GM21619 (cell line): ENCODE results near the gene SH3BP2.

Experiments
- ATAC-seq: cut with Tn5 transposase; IDR thresholded peaks from one replicate; pipeline ENCODE4 v1.9.1; 2021; ENCODE audit not compliant: unreplicated experiment

Gene SH3BP2

DNA sequence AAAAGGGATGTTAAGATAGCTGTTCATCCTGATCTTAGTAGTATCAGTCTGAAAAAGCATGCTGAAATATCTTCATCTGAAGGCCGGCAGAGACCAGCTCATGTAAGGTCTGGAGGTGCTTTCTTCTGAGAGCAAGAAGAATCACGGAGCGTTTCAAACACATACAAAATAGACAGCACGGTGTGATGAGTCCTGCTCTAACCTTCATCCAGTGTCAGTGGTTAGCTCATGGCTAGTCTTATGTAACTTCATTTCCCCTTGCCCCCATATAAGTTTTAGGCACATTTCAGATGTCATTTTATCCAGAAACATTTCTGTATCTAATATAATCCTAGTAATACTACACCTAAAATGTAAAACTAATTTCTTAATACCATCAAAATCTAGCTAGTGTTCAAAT lies 78.6 kb downstream of the SH3BP2 start:
- no peak for ATAC-seq

GRCh38 chr4:2871911-2872310 lies 79.0 kb downstream of the SH3BP2 start:
- no peak for ATAC-seq

- no peak for ATAC-seq
These were observed 80.4 kb downstream of the SH3BP2 start for GRCh38 chr4:2873329-2873728.

DNA sequence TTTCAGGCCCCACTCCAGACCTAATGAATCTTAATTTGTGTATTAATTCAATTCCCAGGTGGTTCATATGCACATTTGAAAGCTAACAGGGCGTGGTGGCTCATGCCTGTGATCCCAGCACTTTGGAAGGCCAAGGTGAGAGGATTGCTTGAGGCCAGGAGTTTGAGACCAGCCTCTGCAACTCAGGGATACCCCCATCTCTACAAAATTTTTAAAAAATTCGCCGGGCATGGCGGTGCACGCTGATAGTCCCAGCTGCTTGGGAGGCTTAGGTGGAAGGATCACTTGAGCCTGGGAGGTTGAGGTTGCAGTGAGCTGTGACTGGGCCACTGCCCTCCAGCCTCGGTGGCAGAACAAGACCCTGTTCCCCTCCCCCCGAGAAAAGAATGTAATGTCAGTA lies 82.0 kb downstream of the SH3BP2 start:
- no peak for ATAC-seq

- ATAC-seq: no peak
These were observed 82.7 kb downstream of the SH3BP2 start for GRCh38 chr4:2875556-2875955.

DNA sequence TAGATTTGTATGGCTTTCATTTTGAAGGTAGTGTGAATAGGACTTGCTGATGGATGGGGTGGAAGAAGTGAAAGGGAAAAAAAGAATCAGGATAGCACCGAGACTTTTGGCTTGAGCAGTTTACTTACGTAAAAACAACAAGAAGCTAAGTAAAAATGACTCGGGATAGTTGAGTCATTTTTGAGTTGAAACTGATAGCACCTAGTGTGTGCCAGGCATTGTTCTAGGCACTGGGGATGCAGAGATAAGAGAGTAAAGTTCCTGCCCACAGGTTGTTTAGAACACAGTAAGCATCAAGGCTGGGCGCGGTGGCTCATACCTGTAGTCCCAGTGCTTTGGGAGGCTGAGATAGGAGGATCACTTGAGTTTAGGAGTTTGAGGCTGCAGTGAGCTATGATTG lies 85.5 kb downstream of the SH3BP2 start:
- ATAC-seq: no peak

DNA sequence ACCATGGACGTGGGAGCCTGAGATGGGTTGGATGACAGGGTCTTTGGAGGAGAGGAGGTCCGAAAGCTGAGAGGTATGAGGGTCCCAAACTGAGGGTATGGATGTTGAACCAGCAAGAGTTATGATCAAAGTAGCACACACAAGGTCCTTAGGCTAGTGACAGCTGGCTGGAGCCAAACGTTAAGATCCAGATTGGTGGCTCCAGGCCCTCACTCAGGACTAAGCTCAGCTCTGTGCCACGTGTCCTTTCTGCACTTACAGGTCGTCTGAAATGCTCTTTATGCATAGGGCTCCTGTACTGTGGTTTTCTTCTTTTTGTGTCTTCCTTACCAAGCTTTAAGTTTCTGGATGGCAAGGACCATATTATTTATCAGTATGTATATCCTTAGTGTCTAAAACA lies 86.1 kb downstream of the SH3BP2 start:
- no peak for ATAC-seq

GRCh38 chr4:2881431-2881830 lies 88.5 kb downstream of the SH3BP2 start:
- ATAC-seq: no peak

GRCh38 chr4:2882341-2882740 lies 89.5 kb downstream of the SH3BP2 start:
- no peak for ATAC-seq

DNA sequence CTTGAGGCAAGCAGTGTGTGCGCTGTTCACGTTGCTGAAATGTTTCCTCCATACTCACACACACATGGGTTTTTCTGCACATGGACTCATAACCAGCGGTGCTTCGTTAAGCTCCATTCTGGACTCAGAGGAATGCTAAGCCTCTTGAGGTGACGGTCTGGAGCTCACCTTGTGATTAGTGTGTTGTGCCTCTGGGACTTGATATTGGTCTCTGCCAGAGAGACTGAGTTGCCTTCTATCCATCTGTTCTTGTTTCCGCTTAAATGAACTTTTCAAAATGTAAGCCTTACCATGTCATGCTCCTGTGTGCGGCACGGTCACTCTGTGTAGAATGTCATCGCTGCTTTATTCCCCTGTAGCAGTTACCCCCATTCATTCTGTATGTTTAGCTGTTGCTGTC lies 93.3 kb downstream of the SH3BP2 start:
- no peak for ATAC-seq

DNA sequence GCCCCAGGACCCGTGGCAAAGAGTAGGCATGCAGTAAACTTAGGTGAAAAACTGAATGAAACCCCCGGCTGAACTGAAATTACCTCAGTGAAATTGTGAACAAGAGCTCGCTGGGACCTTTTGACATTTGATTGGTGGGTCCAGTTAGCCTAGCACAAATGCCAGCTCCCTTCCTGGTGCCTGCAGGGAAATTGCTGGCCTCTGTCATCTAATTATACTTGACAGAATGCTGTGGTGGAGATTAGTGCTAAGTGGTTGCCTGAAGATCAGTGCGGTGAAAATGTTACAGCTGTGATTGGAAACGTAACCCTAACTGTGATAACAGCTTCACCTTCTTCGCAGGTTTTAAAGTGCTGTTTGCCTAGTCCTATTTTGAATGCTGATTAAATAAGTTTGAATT lies 93.7 kb downstream of the SH3BP2 start:
- no peak for ATAC-seq

- no peak for ATAC-seq
These were observed 94.5 kb downstream of the SH3BP2 start for GRCh38 chr4:2887343-2887742.

DNA sequence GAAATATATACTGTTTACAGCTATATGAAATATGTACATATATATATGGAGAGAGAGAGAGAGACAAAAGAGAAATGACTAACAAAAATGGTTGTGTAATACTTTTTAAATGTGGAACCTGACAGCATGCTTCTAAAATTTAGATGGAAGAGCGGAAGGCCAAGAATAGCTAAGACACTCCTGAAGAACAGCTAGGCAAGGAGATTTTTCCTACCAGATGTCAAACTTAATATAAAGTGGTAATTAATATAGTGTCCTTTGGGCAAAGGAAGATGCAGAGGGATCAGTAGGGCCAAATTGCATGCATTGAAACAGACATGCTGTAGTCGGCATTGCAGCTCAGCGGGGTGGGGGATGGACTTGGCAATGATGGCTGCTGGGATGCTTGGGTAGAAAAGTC lies 96.0 kb downstream of the SH3BP2 start:
- no peak for ATAC-seq
